ENCODE results near the gene NR2E3.

- TF ChIP-seq CTCF (IDR thresholded peaks at IDR 0.05; ENCODE audit: low read length) (no peak), EZH2 (IDR thresholded peaks at IDR 0.05; ENCODE audit: borderline replicate concordance, low read length) (no peak)
These were observed 11.3 kb downstream of the NR2E3 start for GRCh38 chr15:71821547-71822129.
